Renal cortical epithelial cell (primary cell): Measurements from ENCODE around the gene RNF126. TPM values are rescaled to one million over a fixed set of nuclear protein-coding genes. Genes with fewer than 3 reads are reported as not detected.
A peak's percentile ranks its signal among the peaks of the same experiment; 100 is the strongest.

Experiments used
- DNase-seq: peaks from one replicate; pipeline ENCODE4 v3.0.0-alpha.2; 2011; ENCODE audit warnings: low read depth
- total RNA-seq: library from RNA; depleted of rRNA; stranded (reverse); fragments of >200 nt; gene quantifications from 2 replicates; pipeline ENCODE4 v1.2.3, GENCODE V29; 2014

RNF126 gene
- total RNA-seq, 1 donor from 2014 or later: 23.4 TPM

DNA sequence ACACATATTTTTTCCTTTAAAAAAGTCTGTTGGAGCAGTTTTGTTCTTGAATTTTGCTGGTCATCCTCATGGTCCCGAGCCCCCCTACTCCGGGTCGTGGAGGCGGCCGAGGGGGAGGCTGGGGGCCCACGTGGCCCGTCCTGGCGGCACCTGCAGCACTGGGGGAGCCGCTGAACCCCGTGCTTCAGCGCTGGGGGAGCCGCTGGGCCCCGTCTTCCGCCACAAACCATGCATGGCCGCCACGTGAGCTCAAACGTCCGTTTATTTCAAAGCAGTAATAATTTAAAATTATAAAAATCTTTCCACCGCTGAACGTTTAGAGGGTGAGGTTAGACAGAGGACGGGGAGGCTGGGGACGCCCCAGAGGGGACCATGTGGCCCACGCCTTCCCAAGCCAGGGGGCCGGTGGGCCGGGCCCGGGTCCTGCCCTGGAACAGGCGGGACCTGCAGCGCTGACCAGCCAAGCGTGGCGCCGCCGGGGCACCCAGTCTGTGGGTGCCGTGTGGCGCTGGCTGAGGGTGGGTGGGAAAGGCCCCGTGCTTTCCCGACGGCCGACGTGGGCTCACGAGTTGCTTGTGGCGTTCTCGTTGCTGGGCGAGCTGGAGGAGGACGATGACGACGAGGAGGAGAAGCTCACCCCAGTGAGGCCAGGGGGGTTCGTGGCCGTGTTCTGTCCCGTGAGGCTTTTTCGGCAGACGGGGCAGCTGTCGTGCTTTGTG lies 15.3 kb downstream of the RNF126 start:
- DNase-seq: no peak

DNA sequence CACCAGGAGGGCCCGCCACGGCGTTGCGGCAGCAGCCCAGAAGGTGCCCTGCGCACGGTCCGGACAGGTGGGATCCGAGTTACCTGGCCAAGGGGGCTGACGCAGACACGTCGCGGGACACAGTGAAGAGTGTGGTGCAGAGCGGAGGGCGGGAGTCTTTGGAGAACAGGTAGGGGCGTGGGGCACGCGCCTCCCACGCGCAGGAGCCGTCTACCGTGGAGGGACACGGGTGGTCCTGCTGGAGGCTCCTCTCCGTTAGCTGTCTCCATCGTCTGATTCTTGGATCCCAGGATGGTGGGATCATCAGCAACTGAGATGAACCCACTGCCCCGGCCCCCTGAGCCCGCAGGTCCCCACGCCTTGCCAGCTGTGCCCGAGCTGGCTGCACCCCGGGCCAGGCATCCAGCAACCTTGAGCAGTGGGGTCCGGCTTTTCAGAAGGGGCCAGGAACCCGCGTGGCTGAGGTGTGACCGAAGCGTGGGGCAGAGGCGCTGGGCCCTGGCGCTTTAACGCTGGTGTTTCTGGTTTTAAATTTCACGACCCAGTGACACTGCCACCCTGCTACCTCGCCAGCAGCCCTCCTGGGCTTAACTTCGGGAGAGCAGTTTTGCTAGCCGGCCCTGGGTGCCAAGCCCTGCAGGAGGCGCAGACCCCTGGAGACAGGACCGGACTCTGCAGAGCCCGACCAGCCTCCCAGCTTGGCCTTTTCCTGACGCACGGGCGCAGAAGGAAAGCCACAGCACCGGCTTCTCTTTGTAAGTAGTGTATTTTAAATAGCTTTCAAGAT lies 16.0 kb downstream of the RNF126 start:
- DNase-seq: no peak

DNA sequence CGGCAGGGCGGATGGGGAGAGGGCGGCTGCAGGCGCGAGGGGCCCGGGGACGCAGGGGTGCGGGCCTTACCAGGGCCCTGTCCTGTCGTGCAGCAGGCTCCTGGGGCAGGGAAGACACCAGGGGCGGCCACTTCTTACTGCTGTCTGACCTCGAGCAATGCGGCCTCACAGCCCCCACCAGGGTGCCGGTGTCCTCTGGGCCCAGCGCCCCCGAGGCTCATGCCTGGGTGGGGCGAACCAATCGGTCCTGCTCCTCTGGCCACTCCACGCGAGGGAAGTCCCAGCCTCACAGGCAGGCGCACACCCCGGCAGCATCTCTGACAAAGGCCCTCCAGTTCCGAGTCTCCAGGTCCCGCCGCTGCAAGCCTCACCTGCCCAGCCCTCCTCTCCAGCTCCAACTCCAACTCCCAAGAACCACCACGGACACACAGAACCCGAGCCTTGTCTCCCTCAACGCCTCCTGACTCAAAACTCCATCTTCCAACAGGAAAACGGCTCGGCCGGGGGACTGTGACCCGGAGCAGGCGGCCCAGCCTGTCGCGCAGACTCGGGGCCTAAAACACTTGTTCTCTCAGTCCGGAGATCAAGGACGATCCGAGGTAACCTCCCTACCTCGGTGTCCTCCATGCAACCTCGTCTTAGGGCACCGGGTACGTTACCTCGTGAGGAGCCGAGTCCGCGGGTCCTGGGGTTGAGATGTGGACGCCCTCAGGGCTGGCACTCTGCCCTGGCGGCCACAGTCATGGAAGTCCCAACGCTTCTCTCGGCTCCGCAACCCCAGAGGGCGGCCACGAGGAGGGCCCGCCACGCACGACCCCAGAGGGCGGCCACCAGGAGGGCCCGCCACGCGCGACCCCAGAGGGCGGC lies 16.9 kb downstream of the RNF126 start:
- no peak for DNase-seq

DNA sequence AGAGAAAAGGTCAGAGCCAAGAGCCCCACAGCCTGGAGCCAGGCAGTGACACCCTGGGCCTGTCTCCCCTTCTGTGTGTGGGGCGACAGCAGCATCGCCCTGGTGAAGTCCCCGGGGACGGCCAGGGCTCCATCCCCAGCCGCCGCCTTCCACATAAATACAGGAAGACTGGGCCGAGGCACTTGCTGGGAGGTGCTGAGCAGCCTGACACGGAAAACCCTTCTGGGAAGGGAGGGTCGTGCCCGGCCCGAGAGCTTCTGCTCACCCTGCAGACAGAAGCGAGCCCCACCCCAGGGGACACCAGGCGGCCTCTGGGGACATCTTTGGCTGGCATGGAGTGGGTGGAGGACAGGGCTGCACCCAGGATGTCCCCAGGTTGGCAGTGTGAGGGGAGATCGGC lies 18.2 kb downstream of the RNF126 start:
- no peak for DNase-seq

DNA sequence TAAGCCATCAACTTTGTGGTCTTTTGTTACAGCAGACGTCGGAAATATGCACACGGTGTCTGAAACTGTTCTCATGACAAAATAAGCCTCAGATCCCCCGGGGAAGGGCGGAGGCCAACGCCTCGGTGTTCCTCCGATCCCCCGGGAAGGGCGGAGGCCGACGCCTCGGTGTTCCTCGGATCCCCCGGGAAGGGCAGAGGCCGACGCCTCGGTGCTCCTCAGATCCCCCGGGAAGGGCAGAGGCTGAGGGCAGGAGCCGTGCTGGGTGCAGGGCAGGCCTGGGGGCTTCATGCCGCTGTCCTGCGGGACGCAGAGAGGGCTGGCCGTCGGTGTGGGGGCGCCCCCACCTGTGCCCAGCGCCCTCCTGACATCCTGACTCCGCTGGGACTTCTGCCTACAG lies 18.7 kb downstream of the RNF126 start:
- DNase-seq: no peak

DNA sequence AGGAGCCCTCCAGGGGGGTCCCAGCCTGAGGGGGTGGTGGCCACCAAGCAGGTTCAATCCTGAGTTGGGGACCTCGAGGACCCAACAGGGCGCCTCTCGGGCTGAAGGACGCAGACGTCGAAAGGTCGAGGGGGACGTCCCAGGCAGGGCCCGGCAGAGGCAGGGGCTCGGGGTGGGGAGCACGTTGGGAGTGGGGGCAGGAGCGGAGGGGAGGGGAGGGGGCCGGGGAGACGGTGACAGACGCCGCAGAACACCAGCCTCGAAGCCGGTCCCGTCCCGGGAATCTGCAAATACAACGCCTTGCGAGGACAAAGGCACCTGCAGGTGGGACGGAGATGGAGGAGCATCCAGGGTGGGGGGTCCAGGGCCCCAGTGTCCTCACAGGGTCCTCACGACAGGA lies 19.3 kb downstream of the RNF126 start:
- DNase-seq: no peak

DNA sequence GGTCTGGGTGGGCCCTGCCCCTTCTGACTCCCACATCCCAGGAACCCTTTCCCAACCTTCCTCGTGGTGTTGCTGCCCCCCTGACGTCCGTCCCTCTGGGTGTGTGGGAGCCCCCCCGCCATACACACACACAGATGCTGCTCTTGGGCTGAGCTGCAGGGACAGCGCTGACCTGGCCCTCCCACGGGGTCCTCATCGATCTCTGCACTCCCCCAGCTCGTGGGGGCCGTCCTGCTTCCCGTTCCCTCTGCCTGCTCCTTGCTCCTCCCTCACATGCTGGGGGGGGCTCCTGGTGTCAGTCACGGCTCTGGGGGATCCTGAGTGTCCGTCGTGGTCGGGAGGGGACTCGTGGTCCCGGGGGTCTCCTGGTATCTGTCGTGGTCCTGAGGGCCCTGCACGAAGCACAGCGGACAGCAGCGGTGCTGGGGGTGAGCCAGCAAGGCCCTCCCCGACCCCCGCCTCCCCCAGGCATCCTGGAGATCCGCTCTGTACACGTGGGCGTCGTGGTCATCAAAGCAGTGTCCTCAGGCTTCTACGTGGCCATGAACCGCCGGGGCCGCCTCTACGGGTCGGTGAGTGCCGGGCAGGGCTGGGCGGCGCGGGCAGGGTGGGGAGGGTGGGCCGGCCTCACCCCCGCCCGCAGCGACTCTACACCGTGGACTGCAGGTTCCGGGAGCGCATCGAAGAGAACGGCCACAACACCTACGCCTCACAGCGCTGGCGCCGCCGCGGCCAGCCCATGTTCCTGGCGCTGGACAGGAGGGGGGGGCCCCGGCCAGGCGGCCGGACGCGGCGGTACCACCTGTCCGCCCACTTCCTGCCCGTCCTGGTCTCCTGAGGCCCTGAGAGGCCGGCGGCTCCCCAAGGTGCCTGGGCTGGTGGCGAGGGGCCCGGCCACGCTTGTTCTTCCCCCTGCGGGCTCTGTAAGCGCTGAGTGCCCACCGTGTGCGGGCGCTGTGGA lies 20.0 kb downstream of the RNF126 start:
- no peak for DNase-seq

DNA sequence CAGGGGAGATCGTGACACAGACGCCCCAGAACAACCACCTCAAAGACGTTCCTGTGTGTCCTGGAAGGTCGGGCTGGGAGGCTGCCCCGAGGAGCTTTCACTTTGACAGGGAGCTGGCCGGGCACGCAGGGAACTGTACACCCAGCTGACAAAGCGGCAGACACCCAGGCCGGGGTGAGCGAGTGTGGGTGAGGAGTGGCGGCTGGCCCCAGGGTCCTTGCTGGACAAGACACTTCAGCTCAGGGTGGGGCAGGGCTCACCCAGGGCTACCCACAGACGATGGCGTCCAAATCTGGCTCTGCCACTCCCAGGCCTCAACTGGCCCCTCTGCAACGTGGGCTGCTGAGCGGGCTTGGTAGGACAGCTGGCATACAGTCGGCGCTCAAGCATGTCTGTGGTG lies 21.3 kb downstream of the RNF126 start:
- DNase-seq: no peak

DNA sequence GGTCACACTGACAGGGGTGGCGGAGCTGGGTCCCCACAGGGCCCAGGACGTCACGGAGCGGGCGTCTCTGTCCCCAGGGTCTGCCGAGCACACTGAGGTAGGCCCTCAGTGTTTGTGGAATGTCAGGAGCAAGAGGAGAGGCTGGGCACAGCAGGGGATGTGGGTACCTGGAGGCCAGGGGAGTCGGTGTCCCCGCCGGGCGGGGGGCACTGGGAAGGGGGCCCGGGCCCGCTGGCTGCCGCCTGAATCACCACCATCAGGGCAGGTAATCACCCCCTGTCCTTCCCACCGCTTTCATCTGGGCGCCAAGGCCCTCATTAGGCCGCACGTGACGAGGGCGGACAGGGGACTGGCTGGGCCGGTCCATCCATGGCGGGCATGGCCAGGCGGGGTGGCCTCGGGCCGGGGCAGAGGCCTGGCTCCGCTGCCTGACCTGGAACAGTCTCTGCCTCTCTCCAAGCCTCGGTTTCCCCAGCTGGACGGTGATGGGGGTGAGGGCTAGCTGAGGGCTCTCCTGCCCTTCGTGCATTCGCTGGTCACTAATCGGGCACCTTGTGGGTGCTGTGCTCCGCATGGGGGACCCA lies 22.3 kb downstream of the RNF126 start:
- no peak for DNase-seq

DNA sequence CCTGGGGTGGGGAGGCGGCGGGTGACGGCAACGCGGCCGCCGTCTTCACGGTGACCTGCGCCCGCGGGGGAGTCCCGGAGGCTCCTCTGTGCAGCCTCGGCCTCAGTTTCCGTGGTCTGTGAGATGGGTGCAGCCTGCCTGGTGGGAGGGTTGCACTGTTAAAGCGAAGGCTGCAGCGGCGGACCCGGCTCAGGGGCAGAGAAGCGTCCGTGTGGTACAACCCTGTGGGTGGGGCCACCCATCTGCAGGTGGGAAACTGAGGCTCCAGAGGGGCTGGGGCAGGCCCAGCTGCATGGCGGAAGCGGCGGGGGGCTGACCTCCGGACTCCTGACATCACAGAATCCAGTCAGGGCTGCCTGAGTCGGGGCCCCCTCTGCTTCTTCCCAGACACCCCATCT lies 22.9 kb downstream of the RNF126 start:
- no peak for DNase-seq

DNA sequence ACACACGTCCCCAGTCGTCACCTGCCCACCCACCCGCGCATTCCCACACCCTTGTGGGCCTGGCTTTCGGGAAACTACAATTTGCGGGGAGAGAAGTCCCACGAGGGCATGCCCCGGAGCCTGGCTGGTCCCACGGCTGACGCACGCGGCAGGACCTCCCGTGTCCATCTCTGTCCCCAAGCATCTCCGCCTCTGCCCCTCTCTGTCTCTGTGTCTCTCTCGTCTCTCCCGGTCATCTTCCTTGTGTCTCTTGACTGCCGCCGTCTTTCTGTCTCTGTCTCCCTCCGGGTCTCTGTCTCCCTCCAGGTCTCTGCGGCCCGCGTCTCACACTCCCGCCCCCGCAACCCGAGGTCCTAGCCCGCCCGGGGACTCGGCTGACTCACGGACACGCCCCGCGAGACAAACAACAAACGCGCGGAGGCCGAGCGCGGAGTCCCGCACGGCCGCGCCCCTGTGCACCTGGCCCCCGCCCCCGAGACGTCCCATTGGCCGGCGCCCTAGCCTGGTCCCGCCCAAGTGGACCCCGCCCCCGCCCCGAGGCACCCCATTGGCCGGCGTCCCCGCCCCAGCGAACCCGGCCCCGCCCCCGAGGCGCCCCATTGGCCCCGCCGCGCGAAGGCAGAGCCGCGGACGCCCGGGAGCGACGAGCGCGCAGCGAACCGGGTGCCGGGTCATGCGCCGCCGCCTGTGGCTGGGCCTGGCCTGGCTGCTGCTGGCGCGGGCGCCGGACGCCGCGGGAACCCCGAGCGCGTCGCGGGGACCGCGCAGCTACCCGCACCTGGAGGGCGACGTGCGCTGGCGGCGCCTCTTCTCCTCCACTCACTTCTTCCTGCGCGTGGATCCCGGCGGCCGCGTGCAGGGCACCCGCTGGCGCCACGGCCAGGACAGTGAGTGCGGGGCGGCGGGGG lies 23.5 kb downstream of the RNF126 start, which contains the start of gene FGF22:
Gene FGF22, plus strand, starts transcription at position 627 of the 908 bp plus-strand sequence. Its CDS starts 47 bp downstream, at position 674.
- peak; percentile 51 for DNase-seq

DNA sequence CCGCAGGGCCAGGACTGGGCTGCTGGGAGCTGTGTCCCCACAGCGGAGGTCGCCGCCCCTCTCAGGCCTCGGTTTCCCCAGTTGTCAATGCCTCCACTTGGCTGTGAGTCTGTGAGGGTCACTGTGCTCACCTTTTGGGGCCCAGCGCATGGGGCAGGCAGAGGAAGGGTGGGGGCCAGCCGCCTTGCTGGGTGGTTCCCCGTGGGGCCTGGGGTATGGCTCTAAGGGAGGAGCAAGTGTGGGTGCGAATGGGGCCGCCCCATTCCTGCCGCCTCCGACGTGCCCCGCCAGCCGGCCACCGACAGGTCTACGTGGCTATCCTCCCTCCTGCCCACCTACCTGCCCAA lies 24.1 kb downstream of the RNF126 start:
- DNase-seq: no peak

DNA sequence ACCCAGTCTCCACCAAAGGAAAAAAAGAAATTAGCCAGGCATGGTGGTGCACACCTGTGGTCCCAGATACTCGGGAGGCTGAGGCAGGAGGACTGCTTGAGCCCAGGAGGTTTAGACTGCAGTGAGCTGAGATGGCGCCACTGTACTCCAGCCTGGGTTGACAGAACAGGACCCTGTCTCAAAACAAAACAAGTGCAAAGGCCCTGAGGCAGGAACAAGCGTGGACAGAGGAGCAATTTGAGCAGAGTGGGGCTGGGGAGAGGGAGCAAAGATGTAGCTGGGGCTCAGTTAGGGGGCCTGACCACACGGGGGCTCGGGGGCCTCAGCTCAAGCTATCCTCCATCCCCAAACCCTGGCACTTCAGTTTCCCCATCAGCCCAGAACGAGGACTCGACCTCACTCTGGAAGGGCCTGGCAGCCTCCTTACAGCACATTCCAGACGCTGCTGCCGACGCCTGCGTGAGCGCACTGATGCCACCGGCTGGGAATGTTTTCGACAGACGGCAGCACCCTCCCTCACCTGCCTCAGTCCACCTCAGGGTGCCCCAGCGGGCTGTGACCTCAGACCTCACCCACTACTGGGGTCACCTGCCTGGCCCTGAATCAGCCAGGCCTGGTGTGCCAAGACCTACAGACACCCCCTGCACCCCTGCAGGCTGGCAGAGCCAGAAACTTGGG lies 27.9 kb downstream of the RNF126 start:
- no peak for DNase-seq

DNA sequence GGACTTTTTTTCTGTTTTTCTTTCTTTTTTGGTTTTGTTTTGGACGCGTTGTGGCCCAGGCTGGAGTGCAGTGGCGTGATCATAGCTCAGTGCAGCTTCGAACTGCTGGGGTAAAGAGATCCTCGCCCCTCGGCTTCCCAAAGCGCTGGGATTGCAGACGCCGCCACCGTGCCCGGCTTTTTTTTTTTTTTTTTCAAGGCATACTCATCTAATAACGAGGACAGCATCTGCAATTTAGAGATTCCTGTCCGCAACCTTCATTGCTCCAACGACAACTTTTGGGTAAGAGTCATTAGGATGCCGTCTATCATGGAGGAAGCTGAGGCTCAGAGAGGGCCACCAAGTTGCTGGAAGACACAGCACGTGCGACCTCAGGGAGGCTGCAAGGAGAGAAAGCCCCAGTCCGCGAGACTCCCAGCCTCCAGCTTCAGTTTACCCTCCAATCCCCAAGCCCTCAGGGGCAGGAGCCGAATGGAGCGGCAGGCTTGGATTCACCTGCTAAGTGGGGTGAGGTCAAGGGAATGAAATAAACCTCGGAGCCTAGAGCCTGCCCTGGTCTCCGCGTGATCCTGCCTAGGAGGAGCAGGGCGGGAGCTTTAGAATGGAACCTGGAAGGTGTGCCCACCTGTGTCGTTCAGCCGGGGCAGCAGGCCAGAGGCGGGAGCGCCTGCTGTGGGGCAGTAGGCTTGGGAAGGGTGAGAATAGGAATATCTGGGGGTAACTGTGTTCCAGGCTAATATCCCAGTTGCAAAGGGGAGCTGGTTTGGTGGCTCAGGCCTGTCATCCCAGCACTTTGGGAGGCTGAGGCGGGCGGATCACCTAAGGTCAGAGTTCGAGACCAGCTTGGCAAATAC lies 29.0 kb downstream of the RNF126 start:
- peak; percentile 2 for DNase-seq

DNA sequence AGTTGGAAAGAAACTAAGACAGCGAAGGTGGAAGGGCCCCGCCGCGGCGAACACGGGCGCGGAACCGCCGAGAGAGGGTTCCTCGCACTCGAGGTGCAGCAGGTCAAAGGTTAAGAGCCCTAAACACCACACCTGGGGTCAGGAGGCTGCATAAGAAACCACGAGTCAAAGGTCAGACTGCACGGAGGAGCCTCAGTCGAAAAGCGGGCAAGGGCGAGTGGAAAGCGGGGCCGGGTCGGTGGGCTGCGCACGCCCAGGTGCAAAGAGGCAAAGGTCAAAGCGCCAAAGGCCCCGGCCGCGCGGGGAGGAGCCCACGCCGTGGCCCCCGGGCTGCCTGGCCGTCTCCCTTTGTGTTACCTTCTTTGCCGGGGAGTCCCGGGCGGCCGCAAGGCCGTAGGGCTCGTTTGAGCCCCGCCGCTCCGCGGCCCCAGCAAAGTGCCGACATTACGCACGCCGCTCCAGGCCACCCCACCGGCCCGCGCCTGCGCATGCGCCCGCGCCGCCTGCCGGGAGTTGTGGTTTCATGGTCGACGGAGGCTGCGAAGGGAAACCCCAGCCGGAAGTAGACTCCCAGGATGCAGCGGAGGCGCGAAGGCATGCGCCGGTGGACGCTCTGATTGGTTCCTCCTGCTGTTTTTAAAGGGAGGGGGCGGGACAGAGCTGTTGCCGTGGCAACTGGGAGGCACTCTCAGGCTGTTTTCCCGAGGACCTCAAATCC lies 29.8 kb downstream of the RNF126 start, which contains the start of gene POLRMT:
Gene POLRMT, minus strand, starts transcription at position 470 of the 718 bp plus-strand sequence. Its CDS starts 25 bp downstream, at position 445.
- DNase-seq: peak; percentile 96

DNA sequence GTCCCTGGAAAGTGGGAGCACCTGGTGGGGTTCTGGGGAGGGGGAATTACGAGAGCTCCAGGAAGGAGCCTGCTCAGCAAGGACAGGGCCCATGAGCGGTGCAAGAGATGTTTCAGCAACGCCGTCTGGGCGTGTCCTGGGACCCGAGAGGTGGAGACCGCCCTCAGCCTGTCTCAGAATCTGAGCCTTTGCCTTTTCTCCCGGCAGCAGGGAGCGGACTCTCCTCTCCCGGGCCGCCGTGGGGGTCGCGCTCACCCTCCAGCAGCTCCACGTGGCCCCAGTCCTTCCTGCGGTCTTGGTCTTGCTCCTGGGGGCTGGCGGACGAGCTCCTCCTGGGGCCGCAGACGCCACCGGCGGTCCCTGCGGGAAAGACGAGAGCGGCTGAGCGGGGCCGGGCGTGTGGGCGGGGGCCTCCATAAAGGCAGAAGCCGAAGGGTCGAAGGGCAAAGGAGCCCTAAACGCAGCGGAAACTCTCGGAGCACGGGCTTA lies 30.4 kb downstream of the RNF126 start:
- DNase-seq: peak; percentile 15
